ENCODE results near the gene DENND4A. TPM values are rescaled to one million over a fixed set of nuclear protein-coding genes. Genes with fewer than 3 reads are reported as not detected.
"Not testable (repeated sequence)": the region's sequence is repeated elsewhere in the genome, so short reads cannot be mapped to it uniquely, and the experiment has no call there.

The DENND4A gene
- total RNA-seq, 1 donor from 2014 or later: 18.6 TPM

GRCh38 chr15:65789759-65790425, 2.2 kb downstream of the DENND4A start:
- no peak for DNase-seq (ENCODE audit: low read depth in 2 of 2)

GRCh38 chr15:65789105-65789504, 3.0 kb downstream of the DENND4A start:
- no peak for DNase-seq (ENCODE audit: low read depth in 2 of 2)

- no peak for DNase-seq (ENCODE audit: low read depth in 2 of 2)
These were observed 4.8 kb downstream of the DENND4A start for GRCh38 chr15:65787260-65787659.

DNA sequence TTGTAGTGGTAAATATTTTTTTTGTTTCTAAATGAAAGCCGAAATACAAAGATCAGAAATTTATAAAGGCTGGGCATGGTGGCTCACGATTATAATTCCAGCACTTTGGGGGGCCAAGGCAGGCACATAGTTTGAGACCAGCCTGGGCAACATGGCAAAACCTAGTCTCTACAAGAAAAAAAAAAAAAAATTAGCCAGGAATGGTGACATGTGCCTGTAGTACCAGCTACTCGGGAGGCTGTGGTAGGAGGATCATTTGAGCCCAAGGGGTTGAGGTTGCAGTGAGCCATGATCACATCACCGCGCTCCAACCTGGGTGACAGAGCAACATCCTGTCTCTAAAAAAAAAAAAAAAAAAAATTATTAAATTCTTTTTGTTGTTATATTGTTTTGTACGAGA, 6.9 kb downstream of the DENND4A start:
- no peak for DNase-seq (ENCODE audit: low read depth in 2 of 2)

DNA sequence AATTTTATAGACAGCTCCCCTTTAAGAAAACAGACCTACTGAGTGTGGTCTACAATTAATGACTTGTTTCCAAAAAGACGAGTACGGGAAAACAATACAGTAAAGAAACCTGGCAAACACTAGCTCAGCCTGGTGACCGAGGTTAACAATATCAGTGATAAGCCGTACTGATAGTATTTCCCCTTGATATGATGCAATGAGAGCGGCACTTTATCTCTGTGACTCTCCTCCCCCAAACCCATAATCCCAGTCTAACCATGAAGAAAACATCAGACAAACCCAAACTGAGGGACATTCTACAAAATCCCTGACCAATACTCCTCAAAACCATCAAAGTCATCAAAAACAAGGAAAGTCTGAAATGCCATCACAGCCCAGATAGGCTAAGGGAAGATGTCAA, 8.2 kb downstream of the DENND4A start:
- peak in 1 of 2 donors; percentile 59 for DNase-seq (ENCODE audit: low read depth in 2 of 2)

DNA sequence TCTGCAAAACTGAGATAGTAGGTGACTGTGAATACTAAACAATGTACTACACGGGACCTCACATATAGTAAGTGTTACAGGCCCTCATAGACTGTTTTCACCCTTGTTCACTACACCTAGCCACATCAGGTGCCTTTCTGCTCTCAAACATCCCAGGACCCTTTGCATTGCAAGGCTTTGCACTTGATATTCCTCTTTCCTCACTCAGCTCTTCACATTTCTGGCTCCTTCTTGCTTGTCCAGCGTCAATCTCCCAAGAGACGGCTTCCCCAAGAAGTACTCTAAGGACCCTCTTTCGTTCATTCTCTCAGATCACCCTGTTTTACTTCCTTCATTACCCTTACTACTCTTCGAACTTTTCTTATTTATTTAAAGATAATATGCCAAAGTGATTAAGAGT, 10.0 kb downstream of the DENND4A start:
- no peak for DNase-seq (ENCODE audit: low read depth in 2 of 2)

GRCh38 chr15:65778701-65779100, 13.4 kb downstream of the DENND4A start:
- DNase-seq (ENCODE audit: low read depth in 2 of 2): not testable (repeated sequence)

DNA sequence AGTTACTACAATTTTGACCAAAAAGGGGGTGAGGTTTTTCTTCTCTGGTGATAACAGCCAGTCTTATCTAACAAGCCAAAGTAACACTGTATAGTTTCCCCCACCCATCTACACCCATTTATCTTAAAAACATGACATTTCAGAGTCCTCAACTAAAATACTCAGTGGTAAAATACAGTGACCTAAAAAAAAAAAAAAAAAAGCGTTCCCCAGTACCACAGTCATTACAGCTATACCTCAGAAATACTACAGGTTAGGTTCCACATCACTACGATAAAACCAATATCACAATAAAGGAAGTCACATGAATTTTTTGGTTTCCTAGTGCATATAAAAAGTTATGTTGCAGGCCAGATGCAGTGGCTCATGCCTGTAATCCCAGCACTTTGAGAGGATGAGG, 13.8 kb downstream of the DENND4A start:
- no peak for DNase-seq (ENCODE audit: low read depth in 2 of 2)

DNA sequence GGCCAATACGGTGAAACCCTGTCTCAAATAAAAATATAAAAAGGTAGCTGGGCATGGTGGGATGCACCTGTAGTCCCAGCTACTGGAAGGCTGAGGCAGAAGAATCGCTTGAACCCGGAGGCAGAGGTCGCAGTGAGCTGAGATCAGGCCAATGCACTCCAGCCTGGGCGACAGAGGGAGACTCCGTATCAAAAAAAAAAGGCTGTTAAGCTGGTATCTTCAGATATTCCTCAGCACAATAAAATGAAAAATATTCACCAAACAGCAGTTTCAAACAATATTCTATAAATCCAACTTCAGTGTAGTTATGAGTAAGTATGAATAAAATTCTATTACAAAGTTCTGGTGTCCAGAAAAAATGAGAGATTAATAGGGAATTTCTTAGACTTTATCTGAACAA, 14.2 kb downstream of the DENND4A start:
- no peak for DNase-seq (ENCODE audit: low read depth in 2 of 2)

GRCh38 chr15:65777053-65777452, 15.0 kb downstream of the DENND4A start:
- no peak for DNase-seq (ENCODE audit: low read depth in 2 of 2)

- no peak for DNase-seq (ENCODE audit: low read depth in 2 of 2)
These were observed 18.5 kb downstream of the DENND4A start for GRCh38 chr15:65773386-65774111.

- DNase-seq (ENCODE audit: low read depth in 2 of 2): no peak
These were observed 19.2 kb downstream of the DENND4A start for GRCh38 chr15:65772930-65773329.

- DNase-seq (ENCODE audit: low read depth in 2 of 2): no peak
These were observed 20.2 kb downstream of the DENND4A start for GRCh38 chr15:65771870-65772269.

GRCh38 chr15:65769482-65769881, 22.6 kb downstream of the DENND4A start:
- no peak for DNase-seq (ENCODE audit: low read depth in 2 of 2)

GRCh38 chr15:65767895-65768294, 24.2 kb downstream of the DENND4A start:
- no peak for DNase-seq (ENCODE audit: low read depth in 2 of 2)

DNA sequence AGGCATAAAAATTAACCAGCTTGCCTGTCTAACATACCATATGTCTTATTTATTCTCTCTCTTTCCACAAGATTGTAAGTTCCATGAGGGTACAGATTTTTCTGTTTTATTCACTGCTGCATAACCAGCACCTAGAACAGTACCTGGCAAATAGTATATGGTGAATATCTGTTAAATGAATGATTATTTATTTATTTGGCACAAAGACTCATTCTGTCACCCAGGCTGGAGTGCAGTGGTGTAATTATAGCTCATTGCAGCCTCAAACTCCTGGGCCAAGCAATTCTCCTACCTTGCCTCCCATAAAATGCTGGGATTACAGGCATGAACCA, 24.9 kb downstream of the DENND4A start:
- DNase-seq (ENCODE audit: low read depth in 2 of 2): no peak

DNA sequence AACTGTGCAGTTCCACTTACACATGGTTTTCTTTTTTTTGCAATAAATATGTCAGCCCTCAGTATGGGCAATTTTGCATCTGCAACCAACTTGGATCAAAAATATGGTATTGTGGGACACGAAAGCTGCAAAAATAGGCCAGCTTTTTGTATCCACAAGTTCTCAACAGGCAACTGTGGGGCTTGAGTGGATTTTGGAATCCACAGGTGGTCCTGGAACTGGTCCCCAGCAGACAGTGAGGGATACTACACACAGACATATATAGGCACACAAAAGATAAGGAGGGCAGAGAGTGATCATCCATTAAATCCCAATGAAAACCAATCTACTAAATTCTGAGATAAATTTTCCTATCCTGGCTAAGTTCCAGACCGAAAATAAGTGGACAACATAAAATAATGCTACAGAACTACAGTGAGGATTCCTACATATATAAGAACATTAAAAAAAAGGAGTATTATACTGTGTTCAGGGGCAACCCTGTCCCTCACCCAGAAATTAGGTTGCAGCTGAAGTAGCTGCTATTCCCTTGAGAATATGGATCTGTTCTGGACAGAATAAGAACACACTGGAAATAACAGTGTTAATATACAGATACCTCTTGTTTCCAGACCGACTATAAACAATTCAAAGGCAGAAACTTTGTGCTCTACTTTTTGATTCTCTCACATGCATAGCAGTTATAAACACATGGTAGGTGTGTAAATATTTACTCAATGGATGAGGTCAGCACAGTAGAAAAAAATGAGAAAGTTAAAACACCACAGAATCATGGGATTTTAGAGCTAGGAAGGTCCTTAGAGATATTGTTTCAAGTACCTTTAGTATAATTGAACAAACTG, 25.4 kb downstream of the DENND4A start:
- DNase-seq (ENCODE audit: low read depth in 2 of 2): peak in 1 of 2 donors; percentile 41

- no peak for DNase-seq (ENCODE audit: low read depth in 2 of 2)
These were observed 27.0 kb downstream of the DENND4A start for GRCh38 chr15:65765106-65765505.

DNA sequence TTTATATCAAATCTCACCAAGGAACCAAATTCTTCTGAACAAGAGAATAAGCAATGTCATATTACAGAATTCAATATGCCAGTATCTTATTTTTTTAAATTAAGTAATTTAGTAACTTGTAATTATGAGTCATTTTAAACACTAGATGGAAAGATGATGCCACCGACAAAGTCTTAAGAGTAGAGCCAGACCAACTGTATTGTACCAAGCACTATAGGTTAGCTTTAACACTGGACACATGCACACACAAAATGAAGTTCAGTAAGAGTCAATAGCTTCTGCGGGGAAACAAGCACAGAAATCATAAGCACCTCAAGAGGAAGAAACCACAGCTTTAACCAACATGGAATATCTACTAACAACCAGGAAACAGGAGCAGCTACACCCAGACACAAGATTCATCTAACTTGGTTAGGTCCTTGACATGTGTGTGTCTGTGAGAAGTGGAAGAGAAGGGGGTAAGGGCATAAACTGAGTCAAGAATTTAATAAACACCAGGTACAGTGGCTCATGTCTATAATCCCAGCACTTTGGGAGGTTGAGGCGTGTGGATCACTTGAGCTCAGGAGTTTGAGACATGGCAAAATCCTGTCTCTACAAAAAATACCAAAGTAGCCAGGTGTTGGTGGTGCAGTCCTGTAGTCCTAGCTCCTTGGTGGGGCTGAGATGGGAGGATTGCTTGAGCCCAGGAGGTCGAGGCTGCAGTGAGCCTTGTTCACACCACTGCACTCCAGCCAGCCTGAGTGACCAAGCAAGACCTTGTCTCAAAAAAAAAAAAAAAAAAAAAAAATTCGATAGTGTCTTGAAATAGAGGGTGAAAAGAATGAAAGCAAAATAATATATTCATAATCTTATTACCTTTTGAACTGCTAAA, 28.9 kb downstream of the DENND4A start:
- no peak for DNase-seq (ENCODE audit: low read depth in 2 of 2)

DNA sequence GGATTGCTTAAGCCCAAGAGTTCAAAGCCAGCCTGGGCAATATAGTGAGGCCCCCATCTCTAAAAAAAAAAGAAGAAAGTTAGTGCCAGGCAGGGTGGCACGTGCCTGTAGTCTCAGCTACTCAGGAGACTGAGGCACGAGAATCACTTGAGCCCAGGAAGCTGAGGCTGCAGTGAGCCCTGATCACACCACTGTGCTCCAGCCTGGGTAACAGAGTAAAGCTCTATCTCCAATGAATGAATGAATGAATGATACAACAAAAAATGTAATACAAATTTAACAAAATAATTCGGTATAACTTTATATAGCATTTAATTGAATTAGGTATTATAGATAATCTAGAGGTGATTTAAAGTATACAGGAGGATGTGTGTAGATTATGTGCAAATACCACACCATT, 29.7 kb downstream of the DENND4A start:
- no peak for DNase-seq (ENCODE audit: low read depth in 2 of 2)

GRCh38 chr15:65761210-65761926, 30.7 kb downstream of the DENND4A start:
- no peak for DNase-seq (ENCODE audit: low read depth in 2 of 2)
